Bone marrow (tissue), 2 donors: Measurements from ENCODE around the gene UTP11.

Source experiments
- DNase-seq, 2 donors: peaks; one replicate each; lab custom pipeline; 2025; lab: John Stamatoyannopoulos, UW

Gene UTP11

GRCh38 chr1:38003261-38004250 lies 9.0 kb upstream of the UTP11 start:
- no peak for DNase-seq

GRCh38 chr1:38004284-38005108 lies 8.0 kb upstream of the UTP11 start:
- DNase-seq: no peak

GRCh38 chr1:38005195-38006007 lies 7.1 kb upstream of the UTP11 start, which contains the start of gene FHL3:
TSS of gene FHL3 (minus strand) at chr1:38005514. CDS start at chr1:37999412, 6,102 bp downstream.
- no peak for DNase-seq

- DNase-seq: no peak
These were observed 6.3 kb upstream of the UTP11 start for GRCh38 chr1:38006008-38006828.

GRCh38 chr1:38009088-38009840 lies 3.3 kb upstream of the UTP11 start:
- DNase-seq: peak in 1 of 2 donors; percentile 95

- DNase-seq: no peak
These were observed 2.7 kb upstream of the UTP11 start for GRCh38 chr1:38009841-38010180.

- DNase-seq: no peak
These were observed 691 bp downstream of the UTP11 start for GRCh38 chr1:38013227-38013622.

- DNase-seq: no peak
These were observed 1.6 kb downstream of the UTP11 start for GRCh38 chr1:38014171-38014570.

GRCh38 chr1:38014724-38015424 lies 2.3 kb downstream of the UTP11 start:
- DNase-seq: no peak

- no peak for DNase-seq
These were observed 3.6 kb downstream of the UTP11 start for GRCh38 chr1:38015978-38016725.

GRCh38 chr1:38018864-38019343 lies 6.4 kb downstream of the UTP11 start:
- DNase-seq: peak in 1 of 2 donors; percentile 62

GRCh38 chr1:38020396-38020795 lies 7.9 kb downstream of the UTP11 start:
- no peak for DNase-seq

- no peak for DNase-seq
These were observed 9.4 kb downstream of the UTP11 start for GRCh38 chr1:38021969-38022368.

- no peak for DNase-seq
These were observed 10.3 kb downstream of the UTP11 start for GRCh38 chr1:38022810-38023209.

GRCh38 chr1:38025233-38025632 lies 12.7 kb downstream of the UTP11 start:
- no peak for DNase-seq

- DNase-seq: no peak
These were observed 13.1 kb downstream of the UTP11 start for GRCh38 chr1:38025664-38026063.

- no peak for DNase-seq
These were observed 14.2 kb downstream of the UTP11 start for GRCh38 chr1:38026592-38027200.
